SU-DHL-6 (cell line): Measurements from ENCODE around the gene PCDHGA7.

ENCODE experiments used
- EZH2phosphoT487 ChIP-seq: fragments of 200-600 bp; sonication (generic), shearing (Covaris generic); conservative IDR thresholded peaks from 2 replicates; pipeline ENCODE4 v1.6.1; 2018; ENCODE audit warnings: mild to moderate bottlenecking, antibody characterized with exemption, low read length, moderate library complexity, mixed read lengths
- TF ChIP-seq, protein P1 (sequence below): fragments of 200-600 bp; sonication (generic); IDR thresholded peaks from one replicate; pipeline ENCODE4 v1.5.1; 2017; ENCODE audit warnings: antibody characterized with exemption, mild to moderate bottlenecking, low read length, moderate library complexity; ENCODE audit not compliant: insufficient read depth, poor library complexity, severe bottlenecking

DNA sequence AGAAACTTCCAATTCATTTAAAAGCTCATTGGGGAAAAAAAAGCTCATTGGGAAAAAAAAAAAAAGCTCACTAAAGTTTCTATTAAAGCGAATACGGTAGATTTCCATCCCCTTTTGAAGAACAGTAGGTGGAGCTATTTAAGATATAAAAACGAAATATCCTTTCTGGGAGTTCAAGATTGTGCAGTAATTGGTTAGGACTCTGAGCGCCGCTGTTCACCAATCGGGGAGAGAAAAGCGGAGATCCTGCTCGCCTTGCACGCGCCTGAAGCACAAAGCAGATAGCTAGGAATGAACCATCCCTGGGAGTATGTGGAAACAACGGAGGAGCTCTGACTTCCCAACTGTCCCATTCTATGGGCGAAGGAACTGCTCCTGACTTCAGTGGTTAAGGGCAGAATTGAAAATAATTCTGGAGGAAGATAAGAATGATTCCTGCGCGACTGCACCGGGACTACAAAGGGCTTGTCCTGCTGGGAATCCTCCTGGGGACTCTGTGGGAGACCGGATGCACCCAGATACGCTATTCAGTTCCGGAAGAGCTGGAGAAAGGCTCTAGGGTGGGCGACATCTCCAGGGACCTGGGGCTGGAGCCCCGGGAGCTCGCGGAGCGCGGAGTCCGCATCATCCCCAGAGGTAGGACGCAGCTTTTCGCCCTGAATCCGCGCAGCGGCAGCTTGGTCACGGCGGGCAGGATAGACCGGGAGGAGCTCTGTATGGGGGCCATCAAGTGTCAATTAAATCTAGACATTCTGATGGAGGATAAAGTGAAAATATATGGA is 48.0 kb downstream of the PCDHGA7 start, which contains the start of gene PCDHGA12:
- TF ChIP-seq, protein P1, sequence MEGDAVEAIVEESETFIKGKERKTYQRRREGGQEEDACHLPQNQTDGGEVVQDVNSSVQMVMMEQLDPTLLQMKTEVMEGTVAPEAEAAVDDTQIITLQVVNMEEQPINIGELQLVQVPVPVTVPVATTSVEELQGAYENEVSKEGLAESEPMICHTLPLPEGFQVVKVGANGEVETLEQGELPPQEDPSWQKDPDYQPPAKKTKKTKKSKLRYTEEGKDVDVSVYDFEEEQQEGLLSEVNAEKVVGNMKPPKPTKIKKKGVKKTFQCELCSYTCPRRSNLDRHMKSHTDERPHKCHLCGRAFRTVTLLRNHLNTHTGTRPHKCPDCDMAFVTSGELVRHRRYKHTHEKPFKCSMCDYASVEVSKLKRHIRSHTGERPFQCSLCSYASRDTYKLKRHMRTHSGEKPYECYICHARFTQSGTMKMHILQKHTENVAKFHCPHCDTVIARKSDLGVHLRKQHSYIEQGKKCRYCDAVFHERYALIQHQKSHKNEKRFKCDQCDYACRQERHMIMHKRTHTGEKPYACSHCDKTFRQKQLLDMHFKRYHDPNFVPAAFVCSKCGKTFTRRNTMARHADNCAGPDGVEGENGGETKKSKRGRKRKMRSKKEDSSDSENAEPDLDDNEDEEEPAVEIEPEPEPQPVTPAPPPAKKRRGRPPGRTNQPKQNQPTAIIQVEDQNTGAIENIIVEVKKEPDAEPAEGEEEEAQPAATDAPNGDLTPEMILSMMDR: no peak
- no peak for TF ChIP-seq EZH2phosphoT487
